Spleen (tissue), 11 donors: ENCODE results near the gene ARHGAP21. TPM values are rescaled to one million over a fixed set of nuclear protein-coding genes. Genes with fewer than 3 reads are reported as not detected.

ENCODE experiments used
- DNase-seq: peaks from one replicate; pipeline ENCODE4 v3.0.0-alpha.2; 2020
- H3K27ac ChIP-seq, 8 donors: fragments of 200-600 bp; sonication (generic) in 7 of 8; 1 replicate in 4 of 8; 2 replicates in 4 of 8; pipeline versions ENCODE4 v1.5.0 to v1.8.0; 2016 to 2021; ENCODE audit warnings: inconsistent platforms in 4 of 8, mild to moderate bottlenecking in 4 of 8, moderate library complexity in 1 of 8
- H3K27me3 ChIP-seq, 7 donors: fragments of 200-600 bp; sonication (generic) in 6 of 7; replicated peaks in 1 of 7; 1 replicate in 4 of 7; 2 replicates in 3 of 7; pipeline versions ENCODE4 v1.5.0 to v1.8.0; 2016 to 2021; ENCODE audit warnings: inconsistent platforms in 3 of 7, mild to moderate bottlenecking in 1 of 7
- H3K36me3 ChIP-seq, 6 donors: fragments of 200-600 bp; sonication (generic) in 5 of 6; 1 replicate in 4 of 6; 2 replicates in 2 of 6; pipeline versions ENCODE4 v1.5.0 to v1.8.0; 2016 to 2021; ENCODE audit warnings: inconsistent platforms in 2 of 6
- H3K4me1 ChIP-seq, 6 donors: fragments of 200-600 bp; sonication (generic) in 5 of 6; 1 replicate in 3 of 6; 2 replicates in 3 of 6; pipeline versions ENCODE4 v1.5.0 to v1.8.0; 2016 to 2021; ENCODE audit warnings: inconsistent platforms in 3 of 6
- H3K4me3 ChIP-seq, 8 donors: fragments of 200-600 bp; sonication (generic) in 7 of 8; 1 replicate in 4 of 8; 2 replicates in 4 of 8; pipeline versions ENCODE4 v1.5.0 to v1.8.0; 2016 to 2021; ENCODE audit warnings: inconsistent platforms in 4 of 8, mild to moderate bottlenecking in 4 of 8, moderate library complexity in 2 of 8
- H3K9me3 ChIP-seq, 8 donors: fragments of 200-600 bp; sonication (generic) in 7 of 8; 1 replicate in 4 of 8; 2 replicates in 4 of 8; pipeline versions ENCODE4 v1.5.0 to v1.8.0; 2016 to 2021; ENCODE audit warnings: inconsistent platforms in 4 of 8
- POLR2A ChIP-seq, 3 donors: fragments of 450-650 bp; IDR thresholded peaks; one replicate each; pipeline ENCODE4 v1.5.1; 2017; ENCODE audit warnings: antibody characterized with exemption in 3 of 3, mild to moderate bottlenecking in 1 of 3
- POLR2AphosphoS5 ChIP-seq, 3 donors: sonication (generic); formaldehyde crosslinking; IDR thresholded peaks; one replicate each; pipeline ENCODE4 v1.5.1; 2017; ENCODE audit warnings: antibody characterized with exemption in 3 of 3
- WGBS, 5 donors: extraction: QIAGEN DNeasy Blood & Tissue Kit in 3 of 5; methylation state at CpG; one replicate each; pipeline versions ENCODE4 v1.1.5 to v1.1.7; 2013 to 2018; 5-methylcytosine and 5-hydroxymethylcytosine counted together
- intact Hi-C: fragments of 100-400 bp; cut with DNase I; formaldehyde crosslinking; loops from one replicate; pipeline ENCODE4 v1.15.0; 2023; ENCODE audit warnings: low total_unique reads
- polyA plus RNA-seq, 3 donors: library from polyadenylated mRNA; stranded (reverse); fragments of 200-250 nt; gene quantifications; one replicate each; pipeline ENCODE4 v1.2.1, GENCODE V29; 2013
- total RNA-seq, 7 donors: library from RNA; depleted of rRNA in 3 of 7; stranded (reverse); fragments of >200 nt in 3 of 7; fragmentation: NEBNext Ultra II Directional in 4 of 7; extraction: Animal tissue kit (Norgen Biotek cat#: 25700) in 4 of 7; gene quantifications; one replicate each; pipeline versions ENCODE4 v1.1.0 to v1.2.1, GENCODE V29; 2016 to 2021
- TF ChIP-seq, protein P1 (sequence below), 11 experiments: fragments of 200-600 bp in 7 of 11; fragments of 450-650 bp in 4 of 11; sonication (generic) in 4 of 11; IDR thresholded peaks in 8 of 11; conservative IDR thresholded peaks in 3 of 11; 1 replicate in 7 of 11; 2 replicates in 4 of 11; pipeline versions ENCODE4 v1.4.0 to v1.8.0; 2016 to 2021; ENCODE audit warnings: antibody characterized with exemption in 11 of 11, inconsistent platforms in 4 of 11, mild to moderate bottlenecking in 1 of 11
- donor health status: healthy with polysubstance abuse.
- donor health status: DM: no; HTN: no; CAD: no; lungs with moderate emphysema.
- donor health status: DM: no; HTN: no; CAD: no.
- donor health status: Bipolar disorder and iron deficiency.
- donor health status: healthy.
- donor health status: DM: no; HTN: no; CAD: no.
- donor health status: DM: yes; HTN: yes; CAD: no.

ARHGAP21 gene
- total and polyA plus RNA-seq, 10 donors = 6.0 to 60.9 (median 43.9) TPM

DNA sequence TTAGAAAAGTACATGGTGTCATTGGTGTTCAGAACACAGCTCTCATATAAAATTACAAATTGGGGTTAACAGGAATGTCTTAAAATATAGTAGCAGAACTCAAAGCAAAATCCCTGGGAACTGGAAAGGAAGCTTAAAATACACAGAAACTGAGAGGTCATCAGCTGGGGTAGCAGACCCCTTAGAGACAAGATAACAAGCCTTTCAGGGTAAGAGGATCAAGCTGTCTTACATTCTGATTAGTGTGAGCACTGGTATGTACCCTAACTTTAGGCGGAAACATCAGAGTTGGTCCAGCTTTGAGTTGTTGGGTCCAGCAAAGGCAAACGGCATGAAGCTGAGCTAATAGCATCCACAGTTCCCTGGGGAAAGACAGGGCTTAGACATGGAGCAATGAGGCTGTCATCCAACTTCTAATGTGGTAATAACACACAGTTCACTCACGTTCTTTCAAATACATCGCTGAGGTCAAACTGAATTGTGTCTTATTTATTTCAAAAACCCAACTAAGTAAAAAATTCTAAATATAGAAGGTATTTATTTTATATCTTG is 32.6 kb downstream of the ARHGAP21 start:
- no peak overlapping the region for H3K4me3 ChIP-seq
- DNase-seq = no peak
- TF ChIP-seq POLR2A (IDR thresholded peaks at IDR 0.05) (no peak), POLR2AphosphoS5 (IDR thresholded peaks at IDR 0.05) (no peak)
- TF ChIP-seq, protein P1, sequence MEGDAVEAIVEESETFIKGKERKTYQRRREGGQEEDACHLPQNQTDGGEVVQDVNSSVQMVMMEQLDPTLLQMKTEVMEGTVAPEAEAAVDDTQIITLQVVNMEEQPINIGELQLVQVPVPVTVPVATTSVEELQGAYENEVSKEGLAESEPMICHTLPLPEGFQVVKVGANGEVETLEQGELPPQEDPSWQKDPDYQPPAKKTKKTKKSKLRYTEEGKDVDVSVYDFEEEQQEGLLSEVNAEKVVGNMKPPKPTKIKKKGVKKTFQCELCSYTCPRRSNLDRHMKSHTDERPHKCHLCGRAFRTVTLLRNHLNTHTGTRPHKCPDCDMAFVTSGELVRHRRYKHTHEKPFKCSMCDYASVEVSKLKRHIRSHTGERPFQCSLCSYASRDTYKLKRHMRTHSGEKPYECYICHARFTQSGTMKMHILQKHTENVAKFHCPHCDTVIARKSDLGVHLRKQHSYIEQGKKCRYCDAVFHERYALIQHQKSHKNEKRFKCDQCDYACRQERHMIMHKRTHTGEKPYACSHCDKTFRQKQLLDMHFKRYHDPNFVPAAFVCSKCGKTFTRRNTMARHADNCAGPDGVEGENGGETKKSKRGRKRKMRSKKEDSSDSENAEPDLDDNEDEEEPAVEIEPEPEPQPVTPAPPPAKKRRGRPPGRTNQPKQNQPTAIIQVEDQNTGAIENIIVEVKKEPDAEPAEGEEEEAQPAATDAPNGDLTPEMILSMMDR (IDR thresholded peaks at IDR 0.05 in 8 of 11, conservative IDR thresholded peaks at IDR 0.05 in 3 of 11) = no peak
- H3K27ac ChIP-seq = no peak overlapping the region
- WGBS, 5 donors = 82 to 90% (median 86%) methylated on average over 4 of the region's 4 CpGs
- H3K4me1 ChIP-seq = no peaks in the 10 kb centered on the region
- no peaks in the 10 kb centered on the region for H3K9me3 ChIP-seq
- no peaks in the 10 kb centered on the region for H3K27me3 ChIP-seq
- no peaks in the 10 kb centered on the region for H3K36me3 ChIP-seq
- intact Hi-C loops = no loop called here

DNA sequence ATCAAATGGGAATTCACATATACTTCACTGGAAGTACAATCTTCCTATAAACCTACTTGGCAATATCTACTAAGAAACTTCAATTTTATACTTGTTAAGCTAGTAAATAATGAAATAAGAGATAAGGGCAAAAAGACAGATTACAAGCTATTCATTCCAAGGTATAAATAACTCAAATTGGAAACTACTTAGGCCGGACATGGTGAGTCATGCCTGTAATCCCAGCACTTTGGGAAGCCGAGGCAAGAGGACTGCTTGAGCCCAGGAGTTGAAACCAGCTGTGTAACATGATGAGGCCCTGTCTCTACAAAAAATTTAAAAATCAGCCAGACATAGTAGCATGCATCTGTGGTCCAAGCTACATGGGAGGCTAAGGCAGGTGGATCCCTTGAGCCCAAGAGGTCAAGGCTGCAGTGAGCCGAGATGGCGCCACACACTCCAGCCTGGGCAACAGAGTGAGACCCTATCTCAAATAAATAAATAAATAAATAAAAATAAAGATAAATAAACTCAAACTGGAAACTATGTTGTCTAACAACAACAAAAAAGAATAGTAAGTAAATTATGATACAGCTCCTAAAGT is 37.6 kb downstream of the ARHGAP21 start:
- H3K4me1 ChIP-seq = peaks cover 0 to 7% (median 3%) of the 10 kb centered on the region in 6 donors
- DNase-seq = no peak
- WGBS, 5 donors = 87 to 98% (median 95%) methylated on average over 4 of the region's 4 CpGs
- H3K27me3 ChIP-seq = no peaks in the 10 kb centered on the region
- intact Hi-C loops = no loop called here
- no peak overlapping the region for H3K27ac ChIP-seq
- no peaks in the 10 kb centered on the region for H3K9me3 ChIP-seq
- no peaks in the 10 kb centered on the region for H3K36me3 ChIP-seq
- H3K4me3 ChIP-seq = no peak overlapping the region
- TF ChIP-seq POLR2A (IDR thresholded peaks at IDR 0.05) (no peak), POLR2AphosphoS5 (IDR thresholded peaks at IDR 0.05) (no peak)
- TF ChIP-seq, protein P1 (IDR thresholded peaks at IDR 0.05 in 8 of 11, conservative IDR thresholded peaks at IDR 0.05 in 3 of 11) = no peak

GRCh38 chr10:24683554-24683953 is 40.1 kb downstream of the ARHGAP21 start:
- Histone ChIP-seq H3K36me3 (no peaks in the 10 kb centered on the region), H3K4me1 (peaks cover 0 to 15% (median 6%) of the 10 kb centered on the region in 6 donors), H3K9me3 (peaks cover 0 to 8% (median 5%) of the 10 kb centered on the region in 8 donors), H3K27ac (no peak overlapping the region), H3K4me3 (no peak overlapping the region), H3K27me3 (no peaks in the 10 kb centered on the region)
- DNase-seq = no peak
- TF ChIP-seq POLR2A (IDR thresholded peaks at IDR 0.05) (no peak), POLR2AphosphoS5 (IDR thresholded peaks at IDR 0.05) (no peak)
- TF ChIP-seq, protein P1 (IDR thresholded peaks at IDR 0.05 in 8 of 11, conservative IDR thresholded peaks at IDR 0.05 in 3 of 11) = no peak
- intact Hi-C loops = no loop called here

DNA sequence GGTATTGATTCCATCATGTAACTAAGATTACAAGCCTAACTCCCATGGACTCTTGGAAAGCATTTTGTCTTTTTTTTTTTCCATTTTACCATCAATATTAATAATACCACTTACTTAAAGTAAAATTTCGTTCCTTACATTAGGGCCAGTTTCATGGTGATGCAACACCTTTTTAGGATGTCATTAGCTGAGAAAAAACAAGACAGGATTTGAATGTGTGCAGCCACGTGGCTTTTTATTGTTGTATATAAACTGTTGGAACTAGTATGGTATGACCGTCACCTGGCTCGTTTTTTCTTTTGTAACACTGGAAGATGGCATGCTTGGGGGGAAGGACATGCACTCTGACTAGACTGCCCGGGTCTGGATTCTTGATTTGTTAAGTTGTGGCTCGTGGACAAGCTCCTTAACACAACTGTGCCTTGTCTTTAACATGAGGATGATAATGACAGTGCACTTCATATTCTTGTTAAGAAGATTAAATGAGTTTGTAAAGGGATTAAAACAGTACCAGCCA is 42.1 kb downstream of the ARHGAP21 start:
- Histone ChIP-seq H3K27ac (no peak overlapping the region), H3K4me1 (peaks cover 0 to 15% (median 6%) of the 10 kb centered on the region in 6 donors), H3K9me3 (peaks cover 0 to 13% (median 7%) of the 10 kb centered on the region in 8 donors), H3K36me3 (no peaks in the 10 kb centered on the region), H3K27me3 (no peaks in the 10 kb centered on the region), H3K4me3 (no peak overlapping the region)
- TF ChIP-seq, protein P1 (IDR thresholded peaks at IDR 0.05 in 8 of 11, conservative IDR thresholded peaks at IDR 0.05 in 3 of 11) = no peak
- TF ChIP-seq POLR2AphosphoS5 (IDR thresholded peaks at IDR 0.05) (no peak), POLR2A (IDR thresholded peaks at IDR 0.05) (no peak)
- DNase-seq = no peak
- intact Hi-C loops = no loop called here
- 61 to 80% (median 74%) methylated on average over 6 of the region's 6 CpGs for WGBS, 5 donors
